ENCODE results near the gene LENG8. TPM values are rescaled to one million over a fixed set of nuclear protein-coding genes. Genes with fewer than 3 reads are reported as not detected.

Gene LENG8
- polyA plus RNA-seq, 1 experiment, result 16.1 TPM

- no peak for TF ChIP-seq CTCF (IDR thresholded peaks at IDR 0.05; ENCODE audit: low read depth, low read length)
- H3K9me3 ChIP-seq (ENCODE audit: control insufficient read depth, insufficient read depth, low read length), result peaks cover 4% of the 10 kb centered on the region; the same call in 1 of the 2 replicates
- POLR2A ChIA-PET, result no interaction called here
- DNase-seq (ENCODE audit: low read depth, low spot score), result no peak
- CTCF ChIA-PET, result no interaction called here
- H3K27ac ChIP-seq (ENCODE audit: low read depth, low read length), result no peak overlapping the region
- H3K27me3 ChIP-seq (ENCODE audit: control insufficient read depth, insufficient read depth, low read length), result peaks cover 39% of the 10 kb centered on the region
- no peak overlapping the region for H3K4me3 ChIP-seq (ENCODE audit: low read depth, low read length)
Observed at GRCh38 chr19:54415901-54416673, 32.9 kb upstream of the LENG8 start.

GRCh38 chr19:54416695-54417491 is 32.1 kb upstream of the LENG8 start:
- H3K27me3 ChIP-seq (ENCODE audit: control insufficient read depth, insufficient read depth, low read length), result peaks cover 46% of the 10 kb centered on the region
- H3K9me3 ChIP-seq (ENCODE audit: control insufficient read depth, insufficient read depth, low read length), result peaks cover 4% of the 10 kb centered on the region; the same call in 1 of the 2 replicates
- no peak for TF ChIP-seq CTCF (IDR thresholded peaks at IDR 0.05; ENCODE audit: low read depth, low read length)
- no peak overlapping the region for H3K27ac ChIP-seq (ENCODE audit: low read depth, low read length)
- ChIA-PET CTCF (no interaction called here), POLR2A (no interaction called here)
- DNase-seq (ENCODE audit: low read depth, low spot score), result no peak
- no peak overlapping the region for H3K4me3 ChIP-seq (ENCODE audit: low read depth, low read length)

GRCh38 chr19:54418030-54418929 is 30.7 kb upstream of the LENG8 start:
- no peak for DNase-seq (ENCODE audit: low read depth, low spot score)

GRCh38 chr19:54418930-54419800 is 29.8 kb upstream of the LENG8 start:
- CTCF ChIA-PET, result no interaction called here
- Histone ChIP-seq H3K4me3 (ENCODE audit: low read depth, low read length) (no peak overlapping the region), H3K9me3 (ENCODE audit: control insufficient read depth, insufficient read depth, low read length) (peaks cover 5% of the 10 kb centered on the region; the same call in 1 of the 2 replicates), H3K27me3 (ENCODE audit: control insufficient read depth, insufficient read depth, low read length) (peaks cover 47% of the 10 kb centered on the region), H3K27ac (ENCODE audit: low read depth, low read length) (no peak overlapping the region)
- POLR2A ChIA-PET, result no interaction called here
- TF ChIP-seq CTCF (IDR thresholded peaks at IDR 0.05; ENCODE audit: low read depth, low read length), result no peak
- no peak for DNase-seq (ENCODE audit: low read depth, low spot score)

More at GRCh38 chr19:54418030-54418929, 30.7 kb upstream of the LENG8 start:
- TF ChIP-seq CTCF (IDR thresholded peaks at IDR 0.05; ENCODE audit: low read depth, low read length), result no peak
- Histone ChIP-seq H3K4me3 (ENCODE audit: low read depth, low read length) (no peak overlapping the region), H3K27me3 (ENCODE audit: control insufficient read depth, insufficient read depth, low read length) (peaks cover 46% of the 10 kb centered on the region), H3K27ac (ENCODE audit: low read depth, low read length) (no peak overlapping the region), H3K9me3 (ENCODE audit: control insufficient read depth, insufficient read depth, low read length) (peaks cover 4% of the 10 kb centered on the region; the same call in 1 of the 2 replicates)
- ChIA-PET CTCF (no interaction called here), POLR2A (no interaction called here)
